Fibroblast of the aortic adventitia (primary cell): Measurements from ENCODE around the gene UBE2S. TPM values are rescaled to one million over a fixed set of nuclear protein-coding genes. Genes with fewer than 3 reads are reported as not detected.
"Not testable (repeated sequence)": the region's sequence is repeated elsewhere in the genome, so short reads cannot be mapped to it uniquely, and the experiment has no call there.

Source experiments
- DNase-seq: peaks from one replicate; pipeline ENCODE4 v3.0.0-alpha.2; 2010; ENCODE audit warnings: low read depth
- H3K4me3 ChIP-seq: 2 replicates; pipeline ENCODE4 v1.5.1; 2011; ENCODE audit warnings: low read depth, mild to moderate bottlenecking, control low read depth, low read length, moderate library complexity
- total RNA-seq: library from RNA; depleted of rRNA; stranded (reverse); fragments of >200 nt; gene quantifications from 2 replicates; pipeline ENCODE4 v1.2.3, GENCODE V29; 2012; ENCODE audit warnings: low replicate concordance
- TF ChIP-seq, protein P1 (sequence below): IDR thresholded peaks from 2 replicates; pipeline ENCODE4 v1.5.1; 2011; ENCODE audit warnings: mild to moderate bottlenecking, low read length, control low read depth, inconsistent platforms; ENCODE audit not compliant: insufficient read depth

UBE2S gene
- total RNA-seq, 1 donor = 65.4 TPM

DNA sequence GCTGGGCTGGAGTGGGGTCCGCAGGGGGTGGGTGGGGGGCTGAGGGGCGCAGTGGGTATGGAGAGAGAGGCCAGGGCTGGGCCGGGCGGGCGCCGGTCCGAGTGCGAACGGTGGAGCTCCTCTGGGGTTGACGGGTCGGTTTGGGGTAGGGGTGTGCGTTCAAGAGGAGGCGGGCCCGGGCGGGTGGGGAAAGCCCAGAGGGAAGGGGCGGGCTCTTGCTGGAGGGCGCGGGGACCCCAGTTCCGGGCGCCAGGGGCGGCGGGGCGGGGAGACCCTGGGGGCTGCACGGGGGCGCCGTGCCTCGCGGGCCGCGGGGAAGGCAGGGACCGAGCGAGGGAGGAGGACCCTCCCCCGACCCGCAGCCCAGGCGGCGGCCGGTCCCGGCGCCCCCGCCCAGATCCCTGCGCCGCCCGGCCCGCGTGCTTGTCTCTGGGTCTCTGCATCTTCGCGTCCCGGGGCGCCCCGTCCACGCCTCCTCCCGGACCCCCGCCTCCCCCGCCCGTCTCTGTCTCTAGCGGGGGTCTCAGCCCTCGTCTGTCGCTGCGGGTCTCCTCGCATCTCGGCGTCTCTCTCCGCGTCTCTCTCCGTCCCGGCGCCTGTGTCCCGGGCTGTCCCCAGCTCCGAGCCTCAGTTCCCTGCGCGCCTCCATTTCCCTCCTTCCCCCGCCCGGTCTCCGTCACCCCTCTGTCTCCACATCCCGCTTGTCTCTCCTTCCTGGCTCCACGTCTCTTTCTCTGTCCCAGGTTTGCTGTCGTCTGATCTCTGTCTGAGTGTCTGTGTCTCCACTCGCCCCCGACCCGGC lies 43.8 kb upstream of the UBE2S start:
- TF ChIP-seq, protein P1, sequence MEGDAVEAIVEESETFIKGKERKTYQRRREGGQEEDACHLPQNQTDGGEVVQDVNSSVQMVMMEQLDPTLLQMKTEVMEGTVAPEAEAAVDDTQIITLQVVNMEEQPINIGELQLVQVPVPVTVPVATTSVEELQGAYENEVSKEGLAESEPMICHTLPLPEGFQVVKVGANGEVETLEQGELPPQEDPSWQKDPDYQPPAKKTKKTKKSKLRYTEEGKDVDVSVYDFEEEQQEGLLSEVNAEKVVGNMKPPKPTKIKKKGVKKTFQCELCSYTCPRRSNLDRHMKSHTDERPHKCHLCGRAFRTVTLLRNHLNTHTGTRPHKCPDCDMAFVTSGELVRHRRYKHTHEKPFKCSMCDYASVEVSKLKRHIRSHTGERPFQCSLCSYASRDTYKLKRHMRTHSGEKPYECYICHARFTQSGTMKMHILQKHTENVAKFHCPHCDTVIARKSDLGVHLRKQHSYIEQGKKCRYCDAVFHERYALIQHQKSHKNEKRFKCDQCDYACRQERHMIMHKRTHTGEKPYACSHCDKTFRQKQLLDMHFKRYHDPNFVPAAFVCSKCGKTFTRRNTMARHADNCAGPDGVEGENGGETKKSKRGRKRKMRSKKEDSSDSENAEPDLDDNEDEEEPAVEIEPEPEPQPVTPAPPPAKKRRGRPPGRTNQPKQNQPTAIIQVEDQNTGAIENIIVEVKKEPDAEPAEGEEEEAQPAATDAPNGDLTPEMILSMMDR = no peak
- no peak overlapping the region for H3K4me3 ChIP-seq
- no peak for DNase-seq

DNA sequence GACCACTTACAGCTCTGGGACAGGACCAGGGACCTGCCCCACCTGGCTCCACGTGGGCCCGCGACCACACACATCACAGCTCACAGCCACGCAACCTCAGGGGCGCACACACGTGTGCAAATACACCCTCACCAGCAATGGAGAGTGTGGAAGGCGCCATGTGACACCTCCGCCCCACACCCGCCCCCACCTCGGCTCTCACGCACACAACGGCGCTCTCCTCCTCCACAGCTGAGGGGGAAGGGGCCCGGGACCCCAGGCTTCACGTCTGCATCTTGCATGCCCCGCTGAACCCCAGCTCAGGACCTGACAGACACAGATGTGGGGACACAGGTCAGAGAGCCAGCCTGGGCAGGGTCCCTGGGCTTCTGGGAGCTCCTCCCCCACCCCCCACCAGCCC lies 41.9 kb upstream of the UBE2S start:
- no peak overlapping the region for H3K4me3 ChIP-seq
- TF ChIP-seq, protein P1 = no peak
- DNase-seq = no peak

DNA sequence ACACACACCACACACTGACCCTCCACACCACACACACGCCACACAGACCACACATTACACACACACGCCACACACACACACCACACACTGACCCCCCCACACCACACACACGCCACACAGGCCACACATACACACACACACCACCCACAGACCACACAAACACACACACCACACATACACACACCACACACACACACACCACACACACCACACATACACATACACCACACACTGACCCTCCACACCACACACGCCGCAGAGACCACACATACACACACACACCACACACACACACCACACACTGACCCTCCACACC lies 40.5 kb upstream of the UBE2S start:
- DNase-seq, H3K4me3 ChIP-seq: not testable (repeated sequence)

DNA sequence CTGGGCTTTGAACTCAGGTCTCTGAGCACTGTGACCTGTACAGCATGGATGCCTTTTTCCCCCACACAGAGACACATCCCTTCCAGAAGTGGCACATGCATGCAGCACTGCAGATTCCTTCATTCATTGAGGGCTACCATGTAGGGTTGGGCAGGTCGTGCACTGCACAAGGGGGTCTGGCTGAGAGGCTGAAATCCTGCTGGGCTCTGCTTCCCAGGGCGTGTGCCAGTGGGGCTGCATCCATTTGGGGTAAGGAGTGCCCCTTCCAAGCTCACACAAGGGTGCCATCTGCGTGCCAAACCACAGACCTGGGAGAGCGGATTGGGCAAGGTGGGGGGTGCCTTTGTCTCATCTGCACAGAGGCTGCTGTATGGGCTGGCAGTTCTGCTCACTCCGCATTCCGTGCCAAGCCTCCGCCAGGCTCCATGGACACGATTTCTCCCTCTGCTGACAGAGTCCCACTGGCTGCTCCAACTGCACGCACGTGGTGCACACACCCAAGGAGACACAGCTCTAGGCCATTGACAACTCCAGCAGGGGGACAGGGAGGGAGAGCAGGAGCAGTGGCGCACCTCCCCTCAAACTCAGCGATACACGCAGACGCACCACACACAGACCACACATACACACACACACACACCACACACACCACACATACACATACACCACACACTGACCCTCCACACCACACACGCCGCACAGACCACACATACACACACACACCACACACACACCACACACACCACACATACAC lies 40.0 kb upstream of the UBE2S start:
- no peak overlapping the region for H3K4me3 ChIP-seq
- DNase-seq = peak; percentile 43
- TF ChIP-seq, protein P1 = no peak

DNA sequence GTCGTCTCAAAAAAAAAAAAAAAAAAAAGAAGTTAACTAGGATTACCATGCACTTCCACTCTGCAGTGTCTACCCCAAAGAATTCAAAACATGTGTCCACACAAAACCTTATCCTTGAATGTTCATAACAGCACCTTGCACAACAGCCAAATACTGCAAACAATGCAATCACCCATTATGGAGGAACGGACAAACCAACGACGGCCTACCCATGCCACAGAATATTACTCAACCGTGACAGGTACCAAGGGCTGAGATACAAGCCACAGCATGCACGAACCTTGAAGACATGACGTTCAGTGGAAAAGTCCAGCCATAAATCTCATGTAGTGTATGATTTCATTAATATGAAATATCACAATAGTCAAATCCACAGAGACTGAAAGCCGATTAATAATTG lies 38.5 kb upstream of the UBE2S start:
- no peak for DNase-seq
- no peak overlapping the region for H3K4me3 ChIP-seq
- TF ChIP-seq, protein P1 = no peak

DNA sequence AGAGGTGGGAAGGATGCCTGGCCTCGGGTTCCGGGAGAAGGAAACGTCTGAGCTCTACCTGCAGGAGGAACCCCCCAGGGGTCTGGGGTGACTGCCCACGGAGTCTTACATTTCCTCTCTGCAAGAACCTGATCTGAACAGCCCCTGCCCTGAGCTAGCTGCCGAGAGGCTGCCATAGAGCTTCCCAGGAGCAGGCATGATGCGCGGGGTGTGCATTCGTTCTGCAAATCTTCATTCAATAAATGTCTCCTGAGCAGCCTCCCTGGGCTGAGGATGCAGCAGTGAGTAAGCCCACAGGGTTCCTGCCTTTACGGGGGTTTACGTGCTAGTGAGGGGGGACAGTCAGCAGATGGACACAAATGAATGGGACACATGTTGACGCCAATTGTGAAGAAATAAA lies 37.1 kb upstream of the UBE2S start:
- TF ChIP-seq, protein P1 = no peak
- no peak overlapping the region for H3K4me3 ChIP-seq
- DNase-seq = no peak

DNA sequence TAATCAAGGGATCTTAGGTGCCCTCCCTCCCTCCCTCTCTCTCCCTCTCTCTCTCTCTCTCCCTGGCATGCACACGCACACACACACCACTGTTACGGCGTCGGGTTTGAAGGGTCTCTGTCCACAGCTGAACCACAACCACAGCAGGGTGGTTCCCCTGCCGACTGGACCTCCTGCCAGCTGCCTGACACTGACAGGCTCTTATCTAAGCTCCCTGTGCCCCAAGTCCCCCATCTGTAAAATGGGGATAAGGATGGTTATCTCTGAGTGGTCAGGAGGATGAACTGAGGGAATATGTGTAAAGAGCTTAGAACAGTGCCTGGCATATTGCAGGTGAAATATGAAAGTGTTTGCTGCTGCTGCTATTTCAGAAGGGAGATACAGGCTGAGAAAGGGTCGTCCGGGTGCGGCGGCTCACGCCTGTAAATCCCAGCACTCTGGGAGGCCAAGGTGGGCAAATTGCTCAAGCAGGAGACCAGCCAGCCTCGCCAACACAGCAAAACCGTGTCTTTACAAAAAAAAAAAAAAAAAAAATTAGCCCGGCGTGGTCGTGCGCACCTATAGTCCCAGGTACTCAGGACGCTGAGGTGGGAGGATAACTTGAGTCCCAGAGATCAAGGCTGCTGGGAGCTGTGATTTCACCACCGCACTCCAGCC lies 36.4 kb upstream of the UBE2S start:
- TF ChIP-seq, protein P1 = no peak
- H3K4me3 ChIP-seq = no peak overlapping the region
- DNase-seq = no peak
